Trophoblast cell (in vitro differentiated cells and primary cell): ENCODE results near the gene SYNE2.

Experiments
- DNase-seq, 2 donors: peaks; one replicate each; pipeline ENCODE4 v3.0.0-alpha.2; 2016
- H2AFZ ChIP-seq: 2 replicates; pipeline ENCODE4 v1.6.1; 2013; ENCODE audit warnings: low read length, moderate library complexity, mild to moderate bottlenecking; ENCODE audit not compliant: insufficient read depth, poor library complexity
- H2AK5ac ChIP-seq: 2 replicates; pipeline ENCODE4 v1.6.1; 2013; ENCODE audit warnings: mild to moderate bottlenecking, low read length
- H2BK120ac ChIP-seq: 2 replicates; pipeline ENCODE4 v1.6.1; 2013; ENCODE audit warnings: low read length, mild to moderate bottlenecking, moderate library complexity; ENCODE audit not compliant: insufficient read depth, poor library complexity
- H2BK12ac ChIP-seq: 2 replicates; pipeline ENCODE4 v1.6.1; 2013; ENCODE audit warnings: mild to moderate bottlenecking, low read length, moderate library complexity
- H2BK5ac ChIP-seq: 2 replicates; pipeline ENCODE4 v1.6.1; 2013; ENCODE audit warnings: low read length, low read depth, moderate library complexity, mild to moderate bottlenecking; ENCODE audit not compliant: poor library complexity
- H3K14ac ChIP-seq: 2 replicates; pipeline ENCODE4 v1.6.1; 2013; ENCODE audit warnings: mild to moderate bottlenecking, low read length
- H3K18ac ChIP-seq: 2 replicates; pipeline ENCODE4 v1.6.1; 2013; ENCODE audit warnings: mild to moderate bottlenecking, low read length
- H3K23ac ChIP-seq: 2 replicates; pipeline ENCODE4 v1.6.1; 2013; ENCODE audit warnings: low read length
- H3K27ac ChIP-seq: 2 replicates; pipeline ENCODE4 v1.5.1; 2013; ENCODE audit warnings: low read depth, mild to moderate bottlenecking, inconsistent platforms, low read length, moderate library complexity
- H3K27me3 ChIP-seq: 2 replicates; pipeline ENCODE4 v1.6.1; 2013; ENCODE audit warnings: inconsistent platforms, mild to moderate bottlenecking, low read length, moderate library complexity; ENCODE audit not compliant: insufficient read depth
- H3K36me3 ChIP-seq, 2 experiments: 1 replicate in 1 of 2; 2 replicates in 1 of 2; pipeline ENCODE4 v1.6.1; 2013; ENCODE audit warnings: low read length in 2 of 2, mild to moderate bottlenecking in 2 of 2, moderate library complexity in 1 of 2; ENCODE audit not compliant: insufficient read depth in 2 of 2, control insufficient read depth in 1 of 2
- H3K4ac ChIP-seq: 2 replicates; pipeline ENCODE4 v1.6.1; 2013; ENCODE audit warnings: low read depth, mild to moderate bottlenecking, low read length, moderate library complexity
- H3K4me1 ChIP-seq, 2 experiments: 1 replicate in 1 of 2; 2 replicates in 1 of 2; pipeline ENCODE4 v1.6.1; 2013; ENCODE audit warnings: low read length in 2 of 2, mild to moderate bottlenecking in 2 of 2, moderate library complexity in 1 of 2; ENCODE audit not compliant: insufficient read depth in 2 of 2, control insufficient read depth in 1 of 2
- H3K4me2 ChIP-seq: 2 replicates; pipeline ENCODE4 v1.6.1; 2013; ENCODE audit warnings: inconsistent platforms, mild to moderate bottlenecking, low read length, moderate library complexity
- H3K4me3 ChIP-seq: 2 replicates; pipeline ENCODE4 v1.5.1; 2013; ENCODE audit warnings: mild to moderate bottlenecking, low read depth, low read length, inconsistent platforms
- H3K79me1 ChIP-seq: one replicate; pipeline ENCODE4 v1.6.1; 2013; ENCODE audit warnings: low read length
- H3K79me2 ChIP-seq: 2 replicates; pipeline ENCODE4 v1.6.1; 2013; ENCODE audit warnings: low read length, mild to moderate bottlenecking; ENCODE audit not compliant: control insufficient read depth, insufficient read depth, poor library complexity
- H3K9ac ChIP-seq: 2 replicates; pipeline ENCODE4 v1.6.1; 2013; ENCODE audit warnings: mild to moderate bottlenecking, low read length
- H3K9me3 ChIP-seq: 2 replicates; pipeline ENCODE4 v1.6.1; 2013; ENCODE audit warnings: low read depth, mild to moderate bottlenecking, control low read depth, inconsistent platforms, low read length; ENCODE audit not compliant: insufficient read depth
- H4K12ac ChIP-seq: 2 replicates; pipeline ENCODE4 v1.6.1; 2013; ENCODE audit warnings: low read depth, mild to moderate bottlenecking, low read length, moderate library complexity
- H4K8ac ChIP-seq: 2 replicates; pipeline ENCODE4 v1.6.1; 2013; ENCODE audit warnings: low read depth, mild to moderate bottlenecking, low read length, moderate library complexity
- H4K91ac ChIP-seq: one replicate; pipeline ENCODE4 v1.6.1; 2013; ENCODE audit warnings: low read depth, mild to moderate bottlenecking, low read length, moderate library complexity
- WGBS: extraction: QIAGEN DNeasy Blood & Tissue Kit; methylation state at CpG from one replicate; pipeline ENCODE4 v1.1.7; 2013; ENCODE audit warnings: missing lambda C conversion rate; ENCODE audit not compliant: insufficient read length, insufficient coverage; ENCODE audit errors: extremely low coverage; 5-methylcytosine and 5-hydroxymethylcytosine counted together

SYNE2 gene

GRCh38 chr14:63891148-63891975, 38.6 kb downstream of the SYNE2 start:
- H3K4me1 ChIP-seq = peaks cover 0 to 2% of the 10 kb centered on the region in 2 experiments
- no peak overlapping the region for H2AFZ ChIP-seq
- no peaks in the 10 kb centered on the region for H3K9me3 ChIP-seq
- no peak overlapping the region for H3K18ac ChIP-seq
- H3K4me2 ChIP-seq = no peak overlapping the region
- H3K79me2 ChIP-seq = no peaks in the 10 kb centered on the region
- WGBS = no CpG with 5 or more reads among the region's 10 CpGs
- no peak overlapping the region for H2BK12ac ChIP-seq
- H3K4ac ChIP-seq = no peak overlapping the region
- no peak overlapping the region for H4K91ac ChIP-seq
- H3K9ac ChIP-seq = no peak overlapping the region
- H3K23ac ChIP-seq = no peak overlapping the region
- no peaks in the 10 kb centered on the region for H3K79me1 ChIP-seq
- no peak overlapping the region for H4K12ac ChIP-seq
- no peak overlapping the region for H3K27ac ChIP-seq
- no peaks in the 10 kb centered on the region for H3K36me3 ChIP-seq
- no peak overlapping the region for H2AK5ac ChIP-seq
- H3K14ac ChIP-seq = no peak overlapping the region
- no peak overlapping the region for H4K8ac ChIP-seq
- DNase-seq = no peak
- no peaks in the 10 kb centered on the region for H3K27me3 ChIP-seq
- no peak overlapping the region for H2BK120ac ChIP-seq
- H2BK5ac ChIP-seq = no peak overlapping the region
- no peak overlapping the region for H3K4me3 ChIP-seq

- Histone ChIP-seq H3K4me3 (no peak overlapping the region), H3K14ac (no peak overlapping the region), H3K4me1 (peaks cover 0 to 2% of the 10 kb centered on the region in 2 experiments), H2AFZ (no peak overlapping the region), H3K27me3 (no peaks in the 10 kb centered on the region), H4K8ac (no peak overlapping the region), H4K12ac (no peak overlapping the region), H3K4me2 (no peak overlapping the region), H3K36me3 (no peaks in the 10 kb centered on the region), H3K23ac (no peak overlapping the region), H4K91ac (no peak overlapping the region), H3K79me1 (no peaks in the 10 kb centered on the region), H3K18ac (no peak overlapping the region), H3K4ac (no peak overlapping the region), H2BK12ac (no peak overlapping the region), H2AK5ac (no peak overlapping the region), H3K79me2 (no peaks in the 10 kb centered on the region), H2BK5ac (no peak overlapping the region), H3K9me3 (no peaks in the 10 kb centered on the region), H3K9ac (no peak overlapping the region), H3K27ac (no peak overlapping the region), H2BK120ac (no peak overlapping the region)
- WGBS = no CpG with 5 or more reads among the region's 2 CpGs
- DNase-seq = no peak
These were observed 39.5 kb downstream of the SYNE2 start for GRCh38 chr14:63892265-63892664.

- Histone ChIP-seq H2AK5ac (no peak overlapping the region), H3K4me2 (no peak overlapping the region), H2BK12ac (no peak overlapping the region), H3K36me3 (no peaks in the 10 kb centered on the region), H3K14ac (no peak overlapping the region), H3K4me3 (no peak overlapping the region), H4K8ac (no peak overlapping the region), H3K9me3 (no peaks in the 10 kb centered on the region), H3K4me1 (peaks cover 2 to 5% of the 10 kb centered on the region in 2 experiments), H4K12ac (no peak overlapping the region), H3K18ac (no peak overlapping the region), H3K9ac (no peak overlapping the region), H3K27ac (no peak overlapping the region), H3K23ac (no peak overlapping the region), H3K27me3 (no peaks in the 10 kb centered on the region), H3K4ac (no peak overlapping the region), H3K79me2 (no peaks in the 10 kb centered on the region), H3K79me1 (no peaks in the 10 kb centered on the region), H4K91ac (no peak overlapping the region), H2AFZ (no peak overlapping the region), H2BK5ac (no peak overlapping the region), H2BK120ac (no peak overlapping the region)
- peak; percentile 48 to 63 for DNase-seq
- WGBS = no CpG with 5 or more reads among the region's 5 CpGs
These were observed 41.1 kb downstream of the SYNE2 start for GRCh38 chr14:63893701-63894458.

GRCh38 chr14:63895510-63895909, 42.7 kb downstream of the SYNE2 start:
- Histone ChIP-seq H2BK12ac (no peak overlapping the region), H2BK5ac (no peak overlapping the region)
- no peak for DNase-seq

More at GRCh38 chr14:63895510-63895909, 42.7 kb downstream of the SYNE2 start:
- Histone ChIP-seq H2AK5ac (no peak overlapping the region), H3K4me2 (no peak overlapping the region), H4K8ac (no peak overlapping the region), H4K12ac (no peak overlapping the region), H3K9ac (no peak overlapping the region), H3K18ac (no peak overlapping the region), H3K79me2 (no peaks in the 10 kb centered on the region), H3K27ac (no peak overlapping the region), H3K4ac (no peak overlapping the region), H3K23ac (no peak overlapping the region), H3K79me1 (no peaks in the 10 kb centered on the region), H3K14ac (no peak overlapping the region), H2AFZ (no peak overlapping the region), H3K36me3 (no peaks in the 10 kb centered on the region), H3K4me3 (no peak overlapping the region), H3K9me3 (no peaks in the 10 kb centered on the region), H2BK120ac (no peak overlapping the region), H3K4me1 (peaks cover 2 to 5% of the 10 kb centered on the region in 2 experiments), H4K91ac (no peak overlapping the region), H3K27me3 (no peaks in the 10 kb centered on the region)
